Endothelial cell of umbilical vein (primary cell): Measurements from ENCODE around the gene KIF17.

ENCODE experiments used
- EZH2 ChIP-seq: IDR thresholded peaks from 2 replicates; pipeline ENCODE4 v1.6.1; 2012; ENCODE audit warnings: borderline replicate concordance, low read depth, mild to moderate bottlenecking, moderate library complexity, low read length, inconsistent platforms; ENCODE audit not compliant: severe bottlenecking
- FOS ChIP-seq: IDR thresholded peaks from 2 replicates; pipeline ENCODE4 v1.6.1; 2011; ENCODE audit warnings: mild to moderate bottlenecking, low read length, moderate library complexity, borderline replicate concordance; ENCODE audit not compliant: insufficient read depth
- GATA2 ChIP-seq: IDR thresholded peaks from 2 replicates; pipeline ENCODE4 v1.7.0; 2011; ENCODE audit warnings: low read depth, mild to moderate bottlenecking, moderate library complexity, mixed read lengths, low read length; ENCODE audit not compliant: insufficient read length, insufficient read depth
- JUN ChIP-seq: IDR thresholded peaks from 2 replicates; pipeline ENCODE4 v1.6.1; 2011; ENCODE audit warnings: borderline replicate concordance, low read depth; ENCODE audit not compliant: insufficient read length, insufficient read depth
- MAX ChIP-seq: IDR thresholded peaks from 2 replicates; pipeline ENCODE4 v1.6.1; 2011; ENCODE audit not compliant: insufficient read depth, insufficient read length
- MYC ChIP-seq: IDR thresholded peaks from one replicate; pipeline ENCODE4 v1.6.1; 2011; ENCODE audit warnings: mild to moderate bottlenecking, low read depth, low read length
- POLR2A ChIP-seq: IDR thresholded peaks from 2 replicates; pipeline ENCODE4 v1.6.1; 2012; ENCODE audit warnings: low read depth, mild to moderate bottlenecking, control low read depth, low read length
- POLR2AphosphoS5 ChIP-seq: IDR thresholded peaks from 2 replicates; pipeline ENCODE4 v1.6.1; 2012; ENCODE audit warnings: low read depth, mild to moderate bottlenecking, control low read depth, low read length, moderate library complexity; ENCODE audit not compliant: insufficient read depth
- TF ChIP-seq, protein P1 (sequence below), 2 donors: IDR thresholded peaks; 1 replicate in 1 of 2; 2 replicates in 1 of 2; pipeline ENCODE4 v1.5.1; 2011; ENCODE audit warnings: low read length in 2 of 2, mild to moderate bottlenecking in 2 of 2, moderate library complexity in 2 of 2, control low read depth in 1 of 2, inconsistent platforms in 1 of 2, low read depth in 1 of 2; ENCODE audit not compliant: insufficient read depth in 1 of 2; ENCODE audit errors: extremely low read depth in 1 of 2

DNA sequence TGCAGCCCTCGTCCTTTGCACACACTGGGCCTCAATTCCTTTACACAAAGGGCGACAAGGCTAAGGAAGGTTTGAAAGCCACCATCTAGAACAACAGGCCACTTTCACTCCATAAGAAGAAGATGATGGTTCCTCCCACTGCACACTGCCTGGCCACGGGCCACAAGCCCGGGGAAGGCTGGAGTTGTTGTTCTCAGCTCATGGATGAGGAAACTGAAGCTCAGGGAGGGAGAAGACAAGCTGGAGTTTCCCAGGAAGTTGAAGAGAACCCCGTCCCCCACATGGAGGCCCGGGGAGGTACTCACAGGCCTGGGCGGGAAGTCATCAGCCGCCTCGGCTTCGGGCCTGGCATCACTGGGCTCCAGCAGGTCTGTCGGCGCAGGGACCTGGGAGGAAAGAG, 32.1 kb downstream of the KIF17 start:
- TF ChIP-seq POLR2A: no peak
- TF ChIP-seq, protein P1, sequence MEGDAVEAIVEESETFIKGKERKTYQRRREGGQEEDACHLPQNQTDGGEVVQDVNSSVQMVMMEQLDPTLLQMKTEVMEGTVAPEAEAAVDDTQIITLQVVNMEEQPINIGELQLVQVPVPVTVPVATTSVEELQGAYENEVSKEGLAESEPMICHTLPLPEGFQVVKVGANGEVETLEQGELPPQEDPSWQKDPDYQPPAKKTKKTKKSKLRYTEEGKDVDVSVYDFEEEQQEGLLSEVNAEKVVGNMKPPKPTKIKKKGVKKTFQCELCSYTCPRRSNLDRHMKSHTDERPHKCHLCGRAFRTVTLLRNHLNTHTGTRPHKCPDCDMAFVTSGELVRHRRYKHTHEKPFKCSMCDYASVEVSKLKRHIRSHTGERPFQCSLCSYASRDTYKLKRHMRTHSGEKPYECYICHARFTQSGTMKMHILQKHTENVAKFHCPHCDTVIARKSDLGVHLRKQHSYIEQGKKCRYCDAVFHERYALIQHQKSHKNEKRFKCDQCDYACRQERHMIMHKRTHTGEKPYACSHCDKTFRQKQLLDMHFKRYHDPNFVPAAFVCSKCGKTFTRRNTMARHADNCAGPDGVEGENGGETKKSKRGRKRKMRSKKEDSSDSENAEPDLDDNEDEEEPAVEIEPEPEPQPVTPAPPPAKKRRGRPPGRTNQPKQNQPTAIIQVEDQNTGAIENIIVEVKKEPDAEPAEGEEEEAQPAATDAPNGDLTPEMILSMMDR (IDR thresholded peaks at IDR 0.05; ENCODE audit: extremely low read depth in 1 of 2, insufficient read depth in 1 of 2, low read depth in 1 of 2, low read length in 2 of 2): no peak
- no peak for TF ChIP-seq FOS
- TF ChIP-seq POLR2AphosphoS5: no peak
- TF ChIP-seq EZH2: no peak
- TF ChIP-seq MYC: no peak
- no peak for TF ChIP-seq JUN
- no peak for TF ChIP-seq GATA2
- no peak for TF ChIP-seq MAX
